Hematopoietic multipotent progenitor cell treated with erythropoietin and hydrocortisone succinate and interleukin-3 and kit ligand, for 4 days (in vitro differentiated cells): ENCODE data around the gene RD3L.
"Not testable (repeated sequence)": the region's sequence is repeated elsewhere in the genome, so short reads cannot be mapped to it uniquely, and the experiment has no call there.

Source experiments
- DNase-seq: peaks from one replicate; pipeline ENCODE4 v3.0.0-alpha.2; 2015

RD3L gene

DNA sequence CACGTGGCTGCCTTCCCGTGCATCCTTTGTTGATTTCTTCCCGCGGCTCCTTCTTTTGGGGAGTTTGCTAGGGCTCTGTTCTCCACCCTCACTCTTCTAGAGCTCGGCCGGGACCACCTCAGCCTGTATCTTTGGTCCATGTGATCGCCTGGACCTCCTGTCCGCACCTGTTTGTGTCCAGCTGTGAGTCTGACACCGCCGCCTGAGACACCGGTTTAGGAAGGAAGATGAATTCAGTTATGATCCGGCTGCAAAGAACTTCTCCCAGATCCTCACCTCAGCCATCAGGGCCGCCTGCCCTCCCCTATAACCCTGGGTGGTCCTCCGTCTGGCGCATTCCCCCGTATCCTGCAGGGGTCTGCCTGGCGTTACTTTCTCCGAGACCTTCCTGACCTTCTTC, 14.8 kb downstream of the RD3L start:
- DNase-seq, result no peak

DNA sequence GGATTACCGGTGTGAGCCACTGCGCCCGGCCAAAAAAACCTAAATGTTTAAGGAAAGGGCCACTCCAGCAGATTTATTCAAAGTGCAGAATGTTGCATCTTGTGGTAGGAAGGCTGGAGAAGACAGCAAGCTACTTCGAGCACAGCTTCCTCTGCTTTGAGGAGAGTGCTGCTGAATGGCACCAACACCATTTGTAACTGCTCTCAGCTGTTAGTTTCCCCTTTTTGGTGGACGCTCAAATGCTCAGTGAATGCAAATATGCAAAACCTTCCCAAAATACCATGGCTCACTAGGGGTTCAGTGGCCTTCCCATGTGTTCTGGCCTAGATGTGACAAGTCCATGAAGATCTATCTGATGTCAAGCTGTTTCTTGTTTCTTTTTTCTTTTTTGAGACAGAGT, 17.0 kb downstream of the RD3L start:
- peak; percentile 54 for DNase-seq

DNA sequence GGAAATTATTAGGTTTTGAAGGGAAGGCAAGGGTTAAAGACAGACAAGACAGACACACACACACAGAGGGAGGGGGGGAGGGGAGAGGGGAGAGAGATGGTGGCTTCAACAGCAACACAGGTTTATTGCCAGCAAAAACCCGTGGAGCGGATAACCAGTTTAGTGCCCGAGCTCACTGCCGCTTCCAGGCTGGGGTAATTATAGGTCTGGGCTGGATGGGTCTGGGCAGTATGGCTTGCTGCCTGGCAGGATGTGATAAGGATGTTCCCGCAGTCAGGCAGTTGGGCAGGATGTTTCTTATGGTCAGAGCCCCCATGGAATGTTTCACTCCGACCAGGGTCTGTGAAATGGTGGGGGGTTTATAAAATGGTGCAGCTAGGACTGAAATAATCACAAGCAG, 18.5 kb downstream of the RD3L start:
- DNase-seq, result peak; percentile 97

DNA sequence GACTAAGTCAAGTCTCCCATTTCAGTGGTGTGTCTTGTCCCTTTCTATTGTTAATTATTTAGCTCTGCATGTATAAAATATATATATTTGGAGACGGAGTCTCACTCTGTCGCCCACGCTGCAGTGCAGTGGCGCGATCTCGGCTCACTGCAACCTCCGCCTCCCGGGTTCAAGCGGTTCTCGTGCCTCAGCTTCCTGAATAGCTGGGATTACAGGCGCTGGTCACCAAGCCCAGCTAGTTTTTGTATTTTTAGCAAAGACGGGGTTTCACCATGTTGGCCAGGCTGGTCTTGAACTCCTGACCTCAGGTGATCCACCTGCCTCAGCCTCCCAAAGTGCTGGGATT, 20.5 kb downstream of the RD3L start:
- DNase-seq, result not testable (repeated sequence)

DNA sequence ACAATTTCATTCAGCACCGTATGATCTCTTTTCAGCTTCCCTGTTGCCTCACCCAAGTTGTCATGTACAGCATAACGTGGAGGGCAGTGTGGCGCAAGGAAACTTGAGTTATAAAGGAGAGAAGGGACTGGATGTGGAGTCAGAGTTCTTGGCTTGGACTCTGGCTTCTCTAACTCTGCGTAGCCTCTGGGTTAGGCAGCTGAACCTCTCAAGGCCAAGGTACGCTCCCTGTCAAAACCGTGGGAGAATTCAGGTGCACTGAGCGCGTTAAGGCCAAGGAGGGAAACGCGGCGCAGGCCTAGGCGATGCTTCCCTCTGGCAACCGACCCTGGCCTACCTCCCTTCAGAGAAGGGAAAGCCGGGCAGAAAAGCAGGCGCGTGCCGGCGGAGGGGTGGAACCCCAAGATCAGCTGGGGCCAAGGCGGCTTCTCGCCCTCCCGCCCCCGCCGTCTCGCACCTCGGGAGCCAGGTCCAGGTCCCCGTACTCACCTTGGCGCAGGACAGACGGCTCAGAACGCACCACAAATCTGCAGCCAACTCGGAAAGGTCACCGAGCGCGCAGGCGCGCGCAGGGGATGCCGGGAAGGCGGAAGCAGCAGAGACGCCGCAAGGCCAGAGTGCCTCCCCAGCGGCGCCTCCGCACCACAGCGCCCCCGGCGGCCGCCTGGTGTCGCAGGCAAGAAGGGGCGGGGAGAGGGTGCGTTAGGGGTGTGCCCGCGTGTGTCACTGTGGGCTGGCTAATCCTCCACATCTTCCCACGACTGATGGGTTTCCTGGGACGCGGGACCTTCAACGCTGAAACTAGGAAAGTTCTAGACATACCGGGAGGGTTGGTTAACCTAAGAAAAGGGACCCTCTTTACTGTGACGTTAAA, 21.1 kb downstream of the RD3L start:
- peak; percentile 96 for DNase-seq

DNA sequence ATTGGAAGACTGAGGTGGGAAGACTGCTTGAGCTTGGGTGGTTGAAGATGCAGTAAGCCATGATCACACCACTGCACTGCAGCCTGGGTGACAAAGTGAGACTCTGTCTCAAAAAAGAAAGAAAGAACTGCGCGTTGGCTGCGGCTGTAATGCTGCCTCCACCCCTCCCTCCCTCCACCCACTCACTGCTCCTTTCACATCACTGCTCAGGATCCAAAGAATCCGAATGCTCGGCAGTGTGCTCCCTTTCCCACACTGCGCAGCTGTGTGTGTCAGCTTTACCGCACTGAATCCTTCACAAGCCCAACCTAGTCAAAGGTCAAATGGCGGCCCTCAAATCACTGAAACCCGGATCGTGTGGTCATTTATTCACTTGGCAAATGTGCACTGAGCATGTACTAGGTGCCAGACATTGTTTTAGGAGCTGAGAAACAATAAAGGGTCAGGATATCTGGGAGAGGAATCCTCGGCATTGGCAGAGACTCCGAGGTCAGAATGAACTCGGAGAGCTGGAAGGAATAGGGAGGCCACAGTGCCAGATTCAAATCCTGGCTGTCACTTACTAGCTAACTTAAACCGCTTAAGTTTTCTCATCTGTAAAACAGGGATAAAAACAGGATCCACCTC, 25.6 kb downstream of the RD3L start:
- DNase-seq, result no peak

DNA sequence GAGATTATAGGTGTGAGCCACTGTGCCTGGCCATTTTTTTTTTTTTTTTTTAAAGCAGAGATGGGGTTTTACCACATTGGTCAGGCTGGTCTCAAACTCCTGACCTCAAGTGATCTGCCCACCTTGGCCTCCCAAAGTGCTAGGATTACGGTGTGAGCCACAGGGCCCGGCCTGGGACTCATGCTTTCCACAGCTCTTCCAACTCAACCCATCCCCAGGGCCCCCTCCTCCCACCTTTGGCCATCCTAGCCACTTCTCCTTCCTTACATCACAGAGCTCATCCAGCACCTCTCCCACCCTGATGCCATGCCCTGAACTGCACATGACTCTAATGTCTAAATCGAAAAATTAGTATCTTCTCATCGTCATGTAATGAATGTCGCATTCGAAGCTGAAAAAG, 26.7 kb downstream of the RD3L start:
- DNase-seq, result no peak

DNA sequence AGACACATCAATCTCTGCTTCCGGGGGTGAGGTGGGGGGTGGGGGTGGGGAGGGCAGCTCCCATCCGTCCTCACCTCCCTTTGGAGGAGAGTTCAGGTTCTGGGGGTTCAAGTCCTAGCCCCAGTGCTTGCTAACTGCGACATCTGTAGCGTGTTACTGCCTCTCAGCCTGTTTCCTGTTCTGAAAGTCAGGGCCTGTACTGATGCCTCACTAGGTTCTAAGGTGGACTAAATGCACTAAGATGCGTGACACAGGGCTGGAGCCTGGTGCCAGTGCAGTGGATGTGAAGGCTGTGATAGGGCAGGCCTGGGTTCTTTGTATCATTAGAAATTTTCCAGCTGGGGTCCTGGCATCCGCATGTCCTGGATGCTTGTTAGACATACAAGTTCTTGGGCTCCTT, 31.3 kb downstream of the RD3L start:
- DNase-seq, result no peak

DNA sequence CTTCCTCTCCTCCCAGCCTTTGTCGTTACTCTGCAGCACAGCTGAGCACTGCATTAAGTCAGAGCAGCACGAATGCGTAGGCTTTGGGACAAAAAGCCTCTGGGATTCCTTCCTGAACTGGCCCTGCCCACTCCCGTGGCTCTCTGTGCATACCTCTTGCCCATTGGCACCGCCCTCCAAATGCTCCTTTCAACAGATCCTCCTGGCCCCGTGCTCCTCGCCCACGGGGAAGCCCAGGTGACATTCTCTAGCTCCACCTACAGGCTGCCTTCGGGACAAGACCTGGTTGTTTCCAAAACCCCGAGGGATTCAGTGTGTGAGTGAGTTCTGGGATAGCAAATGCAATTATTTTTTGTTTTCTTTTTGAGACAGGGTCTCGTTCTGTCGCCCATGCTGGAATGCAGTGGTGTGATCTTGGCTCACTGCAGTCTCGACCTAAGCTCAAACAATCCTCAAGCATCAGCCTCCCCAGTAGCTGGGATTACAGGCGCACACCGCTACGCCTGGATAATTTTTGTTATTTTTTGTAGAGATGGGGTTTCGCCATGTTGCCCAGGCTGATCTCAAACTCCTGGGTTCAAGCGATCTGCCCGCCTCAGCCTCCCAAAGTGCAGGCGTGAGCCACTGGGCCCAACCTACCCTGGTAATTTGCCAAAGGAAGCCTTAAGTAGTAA, 31.9 kb downstream of the RD3L start:
- peak; percentile 82 for DNase-seq

DNA sequence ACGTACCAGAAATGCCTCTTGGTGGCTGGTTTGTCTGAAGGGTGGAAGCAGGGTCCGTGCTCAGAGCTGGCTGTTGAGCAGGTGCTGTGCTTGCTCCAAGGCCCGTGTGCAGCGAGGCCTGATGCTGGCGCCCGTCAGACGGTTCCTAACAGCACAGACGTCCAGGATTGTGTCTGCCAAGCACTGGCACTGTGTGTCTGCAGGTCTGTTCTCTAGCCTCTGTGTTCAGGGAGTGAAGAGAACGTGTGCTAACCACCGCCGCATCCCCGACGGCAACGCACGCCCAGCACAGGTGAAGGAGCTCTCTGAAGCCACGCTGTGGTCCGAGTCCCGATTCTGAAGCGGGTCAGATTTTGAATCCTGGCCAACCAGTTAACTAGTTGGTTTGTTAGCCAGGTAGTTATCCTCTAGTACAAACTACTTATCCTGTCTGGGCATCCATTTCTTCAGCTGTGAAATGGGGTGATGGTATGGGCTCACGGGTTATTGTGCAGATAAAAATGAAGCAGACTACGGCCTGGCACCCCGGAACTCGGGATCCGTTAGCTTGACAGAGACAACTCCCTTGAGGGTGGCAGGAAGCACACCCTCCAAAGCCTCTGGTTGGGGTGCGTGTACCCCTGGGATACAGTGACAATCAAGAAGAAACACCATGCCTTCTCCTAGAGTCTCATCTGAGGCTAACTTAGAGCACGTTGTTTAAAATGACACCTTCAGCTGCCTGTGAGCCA, 32.6 kb downstream of the RD3L start:
- no peak for DNase-seq

DNA sequence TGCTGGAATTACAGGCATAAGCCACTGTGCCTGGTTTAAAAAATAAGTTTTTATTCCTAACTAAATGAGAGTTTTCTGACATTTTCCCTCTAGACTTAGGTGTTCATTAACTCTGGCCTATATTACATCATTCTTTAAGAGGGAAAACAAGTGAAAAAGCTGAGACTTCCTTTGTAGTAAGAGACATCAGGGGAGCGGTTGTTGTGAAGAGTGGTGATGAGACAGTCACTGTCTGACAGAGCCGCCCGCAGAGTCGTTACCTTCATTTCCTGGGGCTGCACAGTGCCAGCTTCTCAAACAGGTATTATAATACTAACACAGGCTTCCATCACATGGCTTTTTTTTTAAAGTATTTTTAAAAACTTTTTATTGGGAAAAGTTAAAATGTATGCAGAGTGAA, 33.7 kb downstream of the RD3L start:
- no peak for DNase-seq

DNA sequence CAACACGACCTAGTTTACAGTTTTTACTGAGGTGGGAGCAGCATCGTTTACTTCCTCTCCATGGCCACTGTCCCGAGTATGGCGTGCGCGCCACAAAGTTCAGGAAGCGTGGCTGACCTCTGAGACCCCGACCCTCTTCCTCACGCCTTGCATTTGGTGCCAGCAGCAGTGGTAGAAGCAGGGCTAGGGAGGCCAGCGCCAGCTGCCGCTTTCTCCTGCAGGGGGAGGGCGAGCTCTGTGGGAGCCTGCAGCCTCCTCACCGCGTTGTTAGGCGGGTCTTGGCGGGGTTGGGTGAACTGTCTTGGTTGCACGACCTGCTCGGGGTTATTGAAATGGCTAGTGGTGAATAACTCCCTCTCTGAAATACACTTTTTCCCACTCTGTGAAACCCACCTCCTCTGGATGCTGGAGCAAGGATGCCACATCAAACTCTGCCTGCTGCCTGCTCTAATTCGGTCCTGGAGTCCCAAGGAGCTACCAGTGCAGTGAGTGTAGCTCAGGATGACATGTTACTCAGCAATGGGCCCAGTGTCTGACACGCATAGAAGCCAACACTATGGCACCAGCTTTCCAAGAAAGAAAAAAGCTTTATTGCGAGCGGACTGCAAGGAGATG, 36.4 kb downstream of the RD3L start:
- peak; percentile 83 for DNase-seq

DNA sequence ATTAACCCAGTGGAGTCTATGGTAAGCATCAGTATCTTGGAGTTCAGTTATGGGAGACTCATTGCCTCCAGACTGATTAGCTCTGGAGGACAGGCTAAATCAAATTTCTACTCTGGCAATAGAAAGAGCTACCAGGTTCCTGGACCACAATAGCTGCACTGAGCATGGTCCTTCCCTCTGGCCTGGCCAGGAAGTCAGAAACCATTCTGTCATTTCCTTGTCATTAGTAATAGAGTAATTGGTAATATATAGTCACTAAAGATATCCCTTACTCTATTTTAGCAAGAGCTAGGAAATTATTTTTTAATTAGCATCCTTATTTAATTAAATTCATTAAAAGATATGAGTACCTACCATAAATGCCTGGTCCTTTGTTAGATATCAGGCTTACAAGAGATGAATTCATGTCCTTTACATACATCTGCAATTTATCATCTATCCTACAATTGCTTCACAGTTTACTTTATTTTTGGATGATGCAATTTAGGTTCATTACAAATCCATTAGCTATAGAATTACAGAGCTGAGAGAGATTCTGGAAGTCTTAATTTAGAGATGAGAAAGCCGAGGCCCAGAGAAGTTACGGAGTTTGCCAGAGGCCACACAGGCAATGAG, 37.7 kb downstream of the RD3L start:
- no peak for DNase-seq

DNA sequence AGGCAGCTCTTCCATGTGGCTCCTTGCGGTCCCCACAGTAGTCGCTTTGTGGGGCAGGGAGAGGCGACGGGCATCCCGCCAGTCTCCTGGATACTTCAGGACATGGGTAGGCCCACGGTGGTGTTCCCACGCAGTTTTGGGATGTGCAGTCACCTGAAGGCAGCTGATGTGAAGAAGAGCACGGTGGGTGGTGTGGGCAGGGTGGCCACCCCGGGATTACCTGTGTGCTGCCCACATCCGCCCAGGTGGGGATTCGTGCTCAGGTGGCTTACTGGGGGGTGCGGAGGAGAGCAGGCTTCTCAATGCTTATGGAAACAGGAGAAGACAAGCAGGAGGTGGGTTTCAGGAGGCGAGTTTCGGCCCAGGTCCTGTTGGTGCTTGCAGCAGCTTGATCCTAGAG, 42.5 kb downstream of the RD3L start:
- no peak for DNase-seq

DNA sequence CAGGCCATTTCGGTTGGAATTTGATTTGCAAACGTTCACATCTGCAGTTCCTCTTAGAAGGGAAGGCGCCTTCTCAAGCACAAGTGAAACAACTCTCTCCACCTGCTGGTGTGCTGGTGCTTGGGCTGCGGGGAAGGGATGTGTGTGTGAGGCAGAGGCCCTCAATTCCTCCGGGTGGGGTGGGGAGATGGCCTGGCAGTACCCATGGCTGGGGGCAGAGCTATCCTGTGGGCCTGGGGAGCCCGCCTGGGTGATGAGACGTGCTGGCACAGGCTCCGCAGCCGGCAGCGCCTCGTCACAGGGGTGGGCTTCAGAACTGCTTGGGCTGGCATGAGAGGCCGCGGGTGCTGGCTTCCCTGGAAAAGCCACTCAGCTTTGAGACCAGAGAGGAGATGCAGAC, 43.0 kb downstream of the RD3L start:
- DNase-seq, result peak; percentile 42

DNA sequence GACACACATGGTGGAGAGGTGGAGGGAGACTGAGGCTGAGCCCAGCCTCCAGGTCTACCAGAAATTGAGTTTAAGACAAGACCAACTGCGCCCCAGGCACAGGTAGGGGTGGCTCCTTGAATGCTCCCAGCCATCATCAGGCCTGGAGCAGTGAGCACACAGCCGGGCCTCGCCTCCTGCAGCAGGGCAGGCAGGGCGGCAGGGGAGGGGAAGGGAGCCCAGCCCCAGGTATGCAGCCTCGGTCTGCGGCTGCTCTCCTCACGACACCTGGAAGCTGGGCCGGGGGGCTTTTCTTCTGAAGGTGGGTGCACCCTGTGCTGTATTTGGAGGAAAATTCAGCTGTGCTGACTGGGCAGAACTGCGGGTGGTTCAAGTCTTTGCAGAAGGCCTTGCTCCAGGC, 43.6 kb downstream of the RD3L start:
- DNase-seq, result no peak

DNA sequence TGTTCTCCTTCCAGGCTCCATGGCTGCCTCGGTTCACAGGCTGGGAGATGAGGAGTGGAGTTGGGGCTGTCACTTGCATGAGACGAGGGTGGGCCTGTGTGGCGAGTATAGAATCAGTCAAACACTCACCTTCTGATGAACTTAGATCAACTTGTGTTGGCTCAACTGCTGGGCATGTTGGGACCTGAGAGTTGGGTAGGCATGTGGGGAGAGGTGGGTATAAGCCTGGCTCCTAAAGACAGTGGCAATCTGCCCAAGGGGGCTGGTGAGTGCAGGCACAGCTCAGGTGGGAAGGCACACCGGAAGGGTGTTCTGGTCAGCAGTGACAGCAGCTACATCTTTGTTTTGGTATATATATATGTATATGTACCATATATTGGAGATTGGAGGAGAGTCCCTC, 44.1 kb downstream of the RD3L start:
- no peak for DNase-seq

DNA sequence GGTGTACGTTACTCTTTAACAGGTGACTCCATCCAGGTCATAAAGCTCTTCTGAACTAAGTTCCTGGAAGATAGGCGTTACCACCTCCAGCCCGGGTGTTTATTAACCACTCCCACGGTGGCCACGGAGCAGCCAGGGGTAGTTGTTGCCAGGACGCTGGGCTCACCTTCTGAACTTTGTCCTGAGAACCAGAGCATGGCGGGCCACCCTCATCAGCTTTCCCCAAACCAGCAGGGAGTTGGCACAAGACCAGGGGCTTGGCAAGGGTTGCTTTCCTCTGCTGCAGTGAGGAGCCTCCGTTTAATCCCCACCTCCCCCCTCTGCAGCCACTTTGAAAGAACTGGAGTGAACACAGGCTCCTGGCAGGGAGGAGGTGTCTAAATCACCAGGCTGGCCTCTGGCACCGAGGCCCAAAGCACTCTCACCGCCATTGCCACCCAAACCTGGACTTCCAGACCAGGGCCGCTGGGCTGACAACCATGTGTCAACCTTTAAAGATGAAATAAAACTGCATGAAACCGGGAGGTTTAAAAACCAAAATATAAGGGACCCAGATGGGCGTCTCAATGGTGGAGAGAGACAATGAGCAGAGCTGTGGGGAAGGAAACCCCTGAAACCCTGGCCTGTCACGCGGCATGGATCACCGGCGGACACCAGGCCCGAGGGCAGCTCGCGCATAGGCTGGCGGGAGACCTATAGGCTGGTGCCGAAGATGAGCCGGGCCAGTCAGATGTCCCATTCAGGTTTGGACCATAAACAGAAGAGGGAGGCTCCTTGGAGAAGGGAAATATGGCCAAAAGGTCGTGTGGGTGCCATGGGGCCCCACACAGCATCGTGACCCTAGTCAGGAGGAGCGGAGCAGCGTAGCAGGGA, 45.0 kb downstream of the RD3L start:
- DNase-seq, result no peak

DNA sequence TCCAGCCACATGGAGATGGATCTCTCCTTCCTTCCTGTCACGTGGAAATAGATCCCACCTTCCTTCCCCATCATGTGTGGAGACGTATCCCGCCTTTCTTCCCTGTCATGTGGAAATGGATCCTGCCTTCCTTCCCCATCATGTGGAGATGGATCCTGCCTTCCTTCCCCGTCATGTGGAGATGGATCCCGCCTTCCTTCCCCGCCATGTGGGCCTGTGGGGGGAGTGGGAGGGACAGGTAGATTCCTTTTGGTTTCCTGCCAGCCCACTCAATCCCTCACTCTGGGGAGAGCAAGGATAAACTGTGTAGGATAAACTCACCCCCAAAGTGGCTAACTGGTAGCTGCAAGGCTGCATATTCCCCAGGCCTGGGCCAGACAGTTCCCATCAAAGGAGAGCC, 45.8 kb downstream of the RD3L start:
- no peak for DNase-seq

DNA sequence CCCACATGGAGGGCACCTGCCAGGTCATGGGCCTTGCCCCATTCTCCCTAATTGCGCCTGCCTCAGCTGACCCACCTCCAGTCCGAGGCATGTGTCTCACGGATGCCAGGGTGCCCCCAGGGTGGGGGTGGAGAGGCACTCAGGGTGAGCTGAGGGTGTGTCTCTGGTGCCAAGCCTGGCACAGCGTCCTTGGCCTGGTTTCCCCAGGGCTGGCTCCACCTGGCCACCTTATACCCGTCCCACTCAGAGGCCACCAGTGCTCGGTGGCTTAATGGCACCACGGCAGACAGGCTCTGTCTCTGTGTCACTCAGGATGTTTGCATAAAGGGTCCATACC, 47.6 kb downstream of the RD3L start:
- DNase-seq, result no peak

DNA sequence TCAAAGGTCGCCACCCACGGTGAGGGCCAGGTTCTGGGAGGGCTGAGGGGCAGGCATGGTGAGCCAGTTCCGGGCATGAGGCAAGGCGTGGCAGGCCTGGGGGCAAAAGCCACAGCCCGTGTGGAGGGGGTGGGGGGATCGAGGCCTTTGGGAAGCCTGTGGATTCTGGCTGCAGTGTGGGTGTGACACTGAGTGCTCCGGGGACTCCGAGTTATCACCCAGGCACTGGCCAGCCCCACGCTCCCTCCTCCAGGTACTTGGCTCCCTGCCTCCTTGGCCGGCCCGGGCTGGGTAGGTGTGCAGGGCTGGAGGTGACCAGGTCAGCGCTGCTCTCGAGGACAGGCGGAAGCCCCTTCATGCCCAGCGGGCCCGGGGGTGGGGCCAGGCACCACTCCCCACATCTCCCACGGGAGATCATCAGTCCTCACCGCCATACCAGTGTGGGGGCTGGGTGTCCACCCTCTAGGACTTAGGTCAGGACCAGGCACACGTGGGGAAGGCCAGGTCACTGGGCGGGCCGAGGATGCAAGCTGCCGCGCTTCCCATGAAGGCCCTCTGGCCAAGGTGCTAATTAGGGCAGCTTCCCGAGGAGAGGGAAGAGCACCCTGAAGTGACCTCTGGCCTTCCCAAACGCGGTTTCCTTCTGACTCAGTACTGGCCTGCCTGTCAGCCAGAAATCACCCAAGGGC, 48.2 kb downstream of the RD3L start:
- DNase-seq, result no peak
